DND-41 (cell line): ENCODE measurements around the gene IL7R.

Experiments used
- EZH2 ChIP-seq: IDR thresholded peaks from 3 replicates; pipeline ENCODE4 v1.6.1; 2012; ENCODE audit warnings: borderline replicate concordance, low read depth, mild to moderate bottlenecking, moderate library complexity, low read length, inconsistent platforms; ENCODE audit not compliant: severe bottlenecking
- TF ChIP-seq, protein P1 (sequence below): IDR thresholded peaks from 2 replicates; pipeline ENCODE4 v1.5.1; 2012; ENCODE audit warnings: borderline replicate concordance, low read length, moderate library complexity, mild to moderate bottlenecking; ENCODE audit not compliant: poor library complexity, severe bottlenecking; ENCODE audit errors: extremely low read depth

DNA sequence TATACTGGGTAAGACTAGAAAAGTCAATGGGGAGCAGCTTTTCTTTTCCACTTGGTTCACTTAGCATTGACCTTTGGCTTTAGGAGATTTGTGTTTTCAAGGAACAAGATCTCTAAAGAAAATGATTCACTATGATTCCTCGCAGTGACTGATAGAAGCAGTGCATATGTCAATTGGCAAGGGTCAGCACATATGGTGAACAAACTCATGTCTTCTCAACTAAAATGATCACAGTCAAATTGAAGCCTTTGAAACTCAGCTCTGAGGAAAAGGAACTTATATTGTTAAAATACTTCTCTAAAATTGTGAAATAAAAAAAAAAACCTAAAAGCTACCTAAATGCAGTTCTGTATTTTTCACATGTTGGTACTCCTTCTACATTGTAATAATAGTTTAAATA, 43.2 kb upstream of the IL7R start:
- TF ChIP-seq, protein P1, sequence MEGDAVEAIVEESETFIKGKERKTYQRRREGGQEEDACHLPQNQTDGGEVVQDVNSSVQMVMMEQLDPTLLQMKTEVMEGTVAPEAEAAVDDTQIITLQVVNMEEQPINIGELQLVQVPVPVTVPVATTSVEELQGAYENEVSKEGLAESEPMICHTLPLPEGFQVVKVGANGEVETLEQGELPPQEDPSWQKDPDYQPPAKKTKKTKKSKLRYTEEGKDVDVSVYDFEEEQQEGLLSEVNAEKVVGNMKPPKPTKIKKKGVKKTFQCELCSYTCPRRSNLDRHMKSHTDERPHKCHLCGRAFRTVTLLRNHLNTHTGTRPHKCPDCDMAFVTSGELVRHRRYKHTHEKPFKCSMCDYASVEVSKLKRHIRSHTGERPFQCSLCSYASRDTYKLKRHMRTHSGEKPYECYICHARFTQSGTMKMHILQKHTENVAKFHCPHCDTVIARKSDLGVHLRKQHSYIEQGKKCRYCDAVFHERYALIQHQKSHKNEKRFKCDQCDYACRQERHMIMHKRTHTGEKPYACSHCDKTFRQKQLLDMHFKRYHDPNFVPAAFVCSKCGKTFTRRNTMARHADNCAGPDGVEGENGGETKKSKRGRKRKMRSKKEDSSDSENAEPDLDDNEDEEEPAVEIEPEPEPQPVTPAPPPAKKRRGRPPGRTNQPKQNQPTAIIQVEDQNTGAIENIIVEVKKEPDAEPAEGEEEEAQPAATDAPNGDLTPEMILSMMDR, result no peak
- TF ChIP-seq EZH2, result no peak
